AG04449 (cell line): ENCODE results near the gene FGD5.

Experiments
- CTCF ChIA-PET: fragments of 350-600 bp; formaldehyde crosslinking; extraction: SDS; loops from one replicate; lab custom pipeline; 2021; ENCODE audit warnings: antibody characterized with exemption; lab: Yijun Ruan, JAX
- POLR2A ChIA-PET: fragments of 400-600, 350-600 bp; formaldehyde crosslinking; extraction: SDS; loops from one replicate; lab custom pipeline; 2020; ENCODE audit warnings: antibody characterized with exemption, inconsistent platforms; lab: Yijun Ruan, JAX
- DNase-seq: peaks from one replicate; pipeline ENCODE4 v3.0.0-alpha.2; 2010; ENCODE audit warnings: low read depth, low spot score
- H3K4me3 ChIP-seq: 2 replicates; pipeline ENCODE4 v1.5.1; 2011; ENCODE audit warnings: low read depth, mild to moderate bottlenecking, control low read depth, low read length
- TF ChIP-seq, protein P1 (sequence below): IDR thresholded peaks from one replicate; pipeline ENCODE4 v1.5.1; 2011; ENCODE audit warnings: mild to moderate bottlenecking, moderate library complexity, low read length, control low read depth, inconsistent platforms; ENCODE audit not compliant: insufficient read depth; ENCODE audit errors: missing control alignments

Gene FGD5

DNA sequence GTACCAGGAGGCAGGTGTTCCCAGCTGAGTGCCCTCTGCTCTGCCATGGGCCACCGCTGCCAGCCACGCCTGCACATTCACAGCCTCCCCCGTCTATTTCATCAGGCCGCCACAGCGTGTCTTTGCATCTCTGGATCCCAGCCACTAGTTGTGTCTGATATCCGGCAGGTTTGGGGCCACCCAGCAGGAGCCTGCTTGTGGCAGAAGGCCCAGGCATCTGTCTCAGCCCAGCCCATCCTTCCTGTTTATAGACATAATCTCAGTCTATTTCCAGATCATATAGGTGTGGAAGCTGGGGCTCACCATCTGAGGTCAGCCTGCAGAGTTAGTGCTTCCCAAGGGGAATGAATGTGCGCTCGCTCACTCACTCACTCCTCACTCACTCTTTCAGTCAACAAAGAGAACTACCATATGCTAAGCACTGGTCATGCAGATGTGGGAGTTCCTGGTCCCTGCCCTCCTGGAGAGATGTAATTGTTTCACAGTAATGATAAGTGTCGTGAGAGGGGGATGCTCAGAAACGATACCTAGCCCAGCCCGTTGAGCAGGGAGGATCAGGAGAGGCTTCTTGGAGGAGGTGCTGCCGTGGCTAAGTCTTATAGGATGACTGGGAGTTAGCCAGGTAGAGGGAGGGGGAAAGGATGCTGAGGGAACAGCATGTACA lies 60.6 kb downstream of the FGD5 start:
- no peak for DNase-seq
- TF ChIP-seq, protein P1, sequence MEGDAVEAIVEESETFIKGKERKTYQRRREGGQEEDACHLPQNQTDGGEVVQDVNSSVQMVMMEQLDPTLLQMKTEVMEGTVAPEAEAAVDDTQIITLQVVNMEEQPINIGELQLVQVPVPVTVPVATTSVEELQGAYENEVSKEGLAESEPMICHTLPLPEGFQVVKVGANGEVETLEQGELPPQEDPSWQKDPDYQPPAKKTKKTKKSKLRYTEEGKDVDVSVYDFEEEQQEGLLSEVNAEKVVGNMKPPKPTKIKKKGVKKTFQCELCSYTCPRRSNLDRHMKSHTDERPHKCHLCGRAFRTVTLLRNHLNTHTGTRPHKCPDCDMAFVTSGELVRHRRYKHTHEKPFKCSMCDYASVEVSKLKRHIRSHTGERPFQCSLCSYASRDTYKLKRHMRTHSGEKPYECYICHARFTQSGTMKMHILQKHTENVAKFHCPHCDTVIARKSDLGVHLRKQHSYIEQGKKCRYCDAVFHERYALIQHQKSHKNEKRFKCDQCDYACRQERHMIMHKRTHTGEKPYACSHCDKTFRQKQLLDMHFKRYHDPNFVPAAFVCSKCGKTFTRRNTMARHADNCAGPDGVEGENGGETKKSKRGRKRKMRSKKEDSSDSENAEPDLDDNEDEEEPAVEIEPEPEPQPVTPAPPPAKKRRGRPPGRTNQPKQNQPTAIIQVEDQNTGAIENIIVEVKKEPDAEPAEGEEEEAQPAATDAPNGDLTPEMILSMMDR: no peak
- no peak overlapping the region for H3K4me3 ChIP-seq
- ChIA-PET POLR2A (interaction anchor here (0.6 kb wide), 1 partner anchor 668 kb away, joined by 3 read pairs; no protein-coding TSS in a partner anchor), CTCF (no interaction called here)

DNA sequence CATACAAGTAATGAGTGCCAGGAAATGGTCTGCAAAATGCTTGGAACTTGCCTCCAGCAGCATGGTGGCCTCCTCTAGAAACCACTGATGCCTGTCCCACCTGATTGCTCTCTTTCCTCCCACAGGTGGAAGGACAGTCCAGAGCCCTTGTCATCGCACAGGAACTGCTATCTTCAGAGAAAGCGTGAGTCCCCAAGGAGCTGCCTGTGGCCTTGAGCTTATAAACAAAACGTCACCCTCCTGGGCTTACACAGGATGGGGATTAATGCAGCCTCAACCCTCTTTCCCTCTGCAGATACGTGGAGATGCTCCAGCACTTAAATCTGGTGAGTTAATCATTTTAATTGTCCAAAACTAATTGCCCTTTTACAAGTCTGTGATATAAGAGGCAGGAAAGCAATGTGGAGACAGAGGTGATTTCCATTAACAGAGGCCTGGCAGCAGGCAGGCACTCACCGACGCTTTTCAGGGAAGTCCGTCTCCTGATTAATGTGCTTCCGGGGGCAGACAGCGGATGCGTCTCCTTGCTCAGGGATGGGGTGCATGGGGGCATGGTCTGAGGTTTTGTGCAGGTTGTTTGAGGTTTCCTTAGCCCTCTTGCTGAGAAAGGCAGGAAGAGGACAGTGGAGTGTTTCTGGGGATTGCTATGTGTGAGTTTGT lies 61.8 kb downstream of the FGD5 start:
- ChIA-PET CTCF (interaction anchor here (1.1 kb wide), 1 partner anchor 100 kb away, joined by 4 read pairs; no protein-coding TSS in a partner anchor), POLR2A (no interaction called here)
- no peak overlapping the region for H3K4me3 ChIP-seq
- TF ChIP-seq, protein P1: no peak
- DNase-seq: no peak

DNA sequence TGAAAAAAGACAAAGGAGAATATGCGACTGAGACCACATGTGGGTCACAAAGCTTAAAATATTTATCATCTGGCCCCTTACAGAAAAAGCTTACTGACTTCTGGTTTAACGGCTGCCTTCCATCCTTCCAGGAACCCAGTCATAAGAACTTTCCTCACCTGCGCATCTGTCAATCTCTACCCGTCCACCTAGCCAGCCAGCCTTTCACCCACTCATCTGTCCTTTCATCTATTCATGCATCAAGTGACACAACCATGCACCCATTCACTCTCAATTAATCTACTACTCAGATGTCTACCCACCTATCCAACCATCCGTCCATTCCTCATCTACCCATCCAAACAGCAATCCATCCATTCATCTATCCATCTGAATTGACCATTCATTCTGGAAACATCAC lies 64.5 kb downstream of the FGD5 start:
- DNase-seq: no peak
- TF ChIP-seq, protein P1: no peak
- ChIA-PET CTCF (no interaction called here), POLR2A (no interaction called here)
- H3K4me3 ChIP-seq: no peak overlapping the region

- DNase-seq: no peak
- POLR2A ChIA-PET: no interaction called here
- TF ChIP-seq, protein P1: no peak
- H3K4me3 ChIP-seq: no peak overlapping the region
- CTCF ChIA-PET: no interaction called here
Observed at GRCh38 chr3:14884665-14885064, 65.9 kb downstream of the FGD5 start.

- POLR2A ChIA-PET: no interaction called here
- DNase-seq: no peak
- TF ChIP-seq, protein P1: no peak
- no peak overlapping the region for H3K4me3 ChIP-seq
- CTCF ChIA-PET: no interaction called here
Observed at GRCh38 chr3:14885307-14885706, 66.5 kb downstream of the FGD5 start.

DNA sequence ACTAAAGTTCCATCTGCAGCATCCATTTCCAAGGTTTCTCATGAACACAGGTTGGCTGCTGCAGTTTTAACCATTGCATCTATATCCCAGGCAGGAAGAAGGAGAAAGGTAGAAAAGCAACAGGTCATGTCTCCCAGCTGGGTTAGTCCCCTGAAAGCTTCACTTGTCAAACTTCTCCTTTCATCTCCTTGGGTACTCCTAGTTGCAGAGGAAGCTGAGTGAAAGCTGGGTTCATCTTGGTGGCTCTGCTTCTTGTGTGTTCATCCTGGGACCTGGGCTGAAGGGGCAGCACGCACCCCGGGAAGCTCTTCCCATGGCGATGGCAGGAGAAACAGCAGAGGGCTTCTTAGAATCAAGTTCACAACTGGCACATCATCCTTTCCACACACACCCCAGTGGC lies 67.3 kb downstream of the FGD5 start:
- CTCF ChIA-PET: no interaction called here
- H3K4me3 ChIP-seq: no peak overlapping the region
- TF ChIP-seq, protein P1: no peak
- POLR2A ChIA-PET: no interaction called here
- DNase-seq: no peak
